Choroid plexus epithelial cell (primary cell): ENCODE data around the gene BRCA2.

ENCODE experiments used
- DNase-seq: peaks from one replicate; pipeline ENCODE4 v3.0.0-alpha.2; 2010; ENCODE audit warnings: low read depth
- H3K4me3 ChIP-seq: 2 replicates; pipeline ENCODE4 v1.5.1; 2011; ENCODE audit warnings: low read depth, mild to moderate bottlenecking, control low read depth, low read length, moderate library complexity
- TF ChIP-seq, protein P1 (sequence below): conservative IDR thresholded peaks from 2 replicates; pipeline ENCODE4 v1.5.1; 2011; ENCODE audit warnings: low read depth, mild to moderate bottlenecking, control low read depth, inconsistent platforms, low read length, moderate library complexity

Gene BRCA2

DNA sequence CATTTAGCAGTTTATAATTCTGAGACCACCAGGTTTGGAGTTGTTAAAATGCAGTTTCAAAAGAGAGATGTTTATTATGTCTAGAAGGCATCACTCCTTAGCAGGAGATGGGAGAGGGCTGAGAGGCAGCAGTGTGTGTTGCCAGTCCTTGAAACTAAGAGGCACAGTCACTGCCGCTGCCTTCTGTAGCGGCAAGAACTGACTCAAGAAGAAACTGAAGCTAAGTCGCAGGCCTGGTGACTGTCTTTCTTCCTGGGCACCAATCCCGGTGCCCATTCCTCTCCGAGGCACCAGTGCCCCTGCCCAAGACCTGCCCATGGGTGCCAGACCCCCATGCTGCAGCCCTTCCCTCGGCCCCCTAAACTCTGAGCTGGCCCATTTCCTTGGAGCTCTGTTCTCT lies 92.5 kb downstream of the BRCA2 start:
- DNase-seq, result no peak

DNA sequence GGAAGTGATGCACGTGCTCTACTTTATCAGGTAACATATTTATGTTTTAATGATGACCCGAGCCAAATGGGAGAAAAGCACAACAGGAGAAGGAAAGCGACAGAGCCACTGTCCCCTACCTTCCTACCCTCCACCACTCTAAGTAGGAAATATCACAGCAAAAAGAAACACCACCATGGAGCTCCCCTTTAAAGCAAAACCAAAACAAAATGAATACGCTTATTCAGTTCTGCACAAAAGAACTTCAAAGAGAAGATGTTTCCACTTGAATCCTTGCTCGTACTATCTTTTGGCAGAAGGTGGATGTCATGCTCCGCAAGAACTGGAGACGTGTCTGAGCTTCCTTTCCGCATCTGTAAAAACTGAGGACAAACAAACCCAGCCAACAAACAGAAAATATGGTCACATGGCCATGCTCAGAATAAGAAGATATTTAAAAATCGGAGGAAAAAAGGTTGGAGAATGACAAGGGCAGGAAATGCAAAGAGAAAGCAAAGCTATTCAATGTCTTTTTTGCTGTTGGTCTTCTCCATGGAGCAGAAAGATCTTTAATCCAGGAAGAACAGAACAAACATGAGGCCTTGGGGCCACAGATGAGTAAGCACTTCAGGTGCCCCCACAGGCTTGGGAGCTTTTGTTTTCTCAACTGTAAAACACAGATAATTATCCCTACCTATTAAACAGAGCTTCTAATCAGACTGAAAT lies 93.1 kb downstream of the BRCA2 start:
- no peak overlapping the region for H3K4me3 ChIP-seq
- DNase-seq, result no peak
- TF ChIP-seq, protein P1, sequence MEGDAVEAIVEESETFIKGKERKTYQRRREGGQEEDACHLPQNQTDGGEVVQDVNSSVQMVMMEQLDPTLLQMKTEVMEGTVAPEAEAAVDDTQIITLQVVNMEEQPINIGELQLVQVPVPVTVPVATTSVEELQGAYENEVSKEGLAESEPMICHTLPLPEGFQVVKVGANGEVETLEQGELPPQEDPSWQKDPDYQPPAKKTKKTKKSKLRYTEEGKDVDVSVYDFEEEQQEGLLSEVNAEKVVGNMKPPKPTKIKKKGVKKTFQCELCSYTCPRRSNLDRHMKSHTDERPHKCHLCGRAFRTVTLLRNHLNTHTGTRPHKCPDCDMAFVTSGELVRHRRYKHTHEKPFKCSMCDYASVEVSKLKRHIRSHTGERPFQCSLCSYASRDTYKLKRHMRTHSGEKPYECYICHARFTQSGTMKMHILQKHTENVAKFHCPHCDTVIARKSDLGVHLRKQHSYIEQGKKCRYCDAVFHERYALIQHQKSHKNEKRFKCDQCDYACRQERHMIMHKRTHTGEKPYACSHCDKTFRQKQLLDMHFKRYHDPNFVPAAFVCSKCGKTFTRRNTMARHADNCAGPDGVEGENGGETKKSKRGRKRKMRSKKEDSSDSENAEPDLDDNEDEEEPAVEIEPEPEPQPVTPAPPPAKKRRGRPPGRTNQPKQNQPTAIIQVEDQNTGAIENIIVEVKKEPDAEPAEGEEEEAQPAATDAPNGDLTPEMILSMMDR, result no peak

More for the DNA sequence above, 92.5 kb downstream of the BRCA2 start:
- TF ChIP-seq, protein P1, result no peak
- no peak overlapping the region for H3K4me3 ChIP-seq

DNA sequence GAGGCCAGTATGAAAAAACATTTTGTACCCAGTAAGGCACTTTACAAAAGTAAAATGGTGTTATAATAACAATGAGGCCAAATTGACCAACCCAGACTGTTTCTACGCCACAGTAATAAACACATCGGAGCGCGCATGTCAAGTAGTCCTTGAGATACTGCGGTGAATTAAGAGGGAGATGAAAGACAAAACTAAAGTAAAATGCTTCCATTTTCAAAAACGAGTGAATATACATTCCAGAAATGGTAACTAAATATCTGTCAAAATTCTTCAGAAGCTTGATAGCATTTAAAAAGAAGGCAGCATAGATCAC lies 93.6 kb downstream of the BRCA2 start:
- DNase-seq, result no peak
- H3K4me3 ChIP-seq, result no peak overlapping the region
- TF ChIP-seq, protein P1, result no peak

DNA sequence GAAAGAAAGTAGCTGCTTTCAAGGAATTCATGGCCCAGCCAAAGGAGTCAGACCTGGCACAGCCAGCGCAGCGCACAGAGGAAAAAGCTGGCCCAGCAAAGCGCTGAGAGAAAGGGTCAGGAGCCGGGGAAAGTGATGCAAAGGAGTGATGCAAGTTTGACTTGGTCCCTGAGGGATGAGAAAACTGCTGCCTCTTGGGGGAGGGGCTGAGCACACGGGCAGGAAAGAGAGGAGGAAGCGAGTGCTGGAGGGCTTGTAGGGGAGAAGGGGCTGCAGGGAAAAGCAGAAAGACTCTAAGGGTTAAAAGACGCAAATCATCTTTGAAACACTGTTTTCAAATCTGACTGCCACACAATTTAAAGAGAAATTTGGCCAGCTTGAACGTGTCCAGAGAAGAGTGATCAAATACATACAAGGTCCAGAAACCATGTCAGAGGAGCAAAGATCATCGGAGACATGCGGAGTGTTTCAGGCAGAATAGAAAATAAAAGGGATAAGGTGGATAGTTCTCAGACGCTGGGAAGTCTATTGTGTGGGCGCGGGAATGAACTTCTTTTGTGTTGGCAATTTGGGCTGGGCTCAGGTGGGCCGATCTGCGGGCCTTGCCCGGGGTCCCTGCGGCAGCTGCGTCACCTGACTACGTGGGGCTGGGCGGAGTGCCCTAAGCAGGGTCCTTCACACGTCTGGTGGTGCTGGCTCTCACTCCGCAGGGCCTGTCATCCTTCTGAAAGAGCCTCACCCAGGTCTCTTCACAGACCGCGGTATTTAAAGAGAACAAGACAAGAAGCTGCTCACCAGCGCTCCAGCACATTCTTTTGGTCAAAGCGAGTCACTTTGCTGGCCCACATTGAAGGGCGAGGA lies 94.5 kb downstream of the BRCA2 start:
- DNase-seq, result peak; percentile 85
- peak overlapping the region; percentile 45 for H3K4me3 ChIP-seq
- TF ChIP-seq, protein P1, result no peak

DNA sequence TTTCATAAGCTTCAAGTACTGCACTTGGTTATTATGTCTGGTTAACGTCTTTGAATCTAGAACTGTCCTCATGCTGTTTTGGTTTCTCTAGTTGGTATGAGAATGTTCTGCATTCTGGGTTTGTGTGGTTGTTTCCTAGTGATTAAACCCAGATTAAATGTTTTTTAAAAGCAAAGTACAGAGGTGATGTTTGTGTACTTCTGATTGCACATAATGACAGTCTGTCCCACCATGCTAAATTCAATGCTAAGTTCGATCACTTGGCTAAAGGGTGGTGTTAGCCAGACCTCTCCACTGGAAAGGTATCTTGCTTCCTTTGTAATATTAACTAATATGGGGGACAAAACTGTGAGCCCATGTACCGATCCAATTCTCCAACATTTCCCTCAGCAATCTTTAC lies 98.0 kb downstream of the BRCA2 start:
- H3K4me3 ChIP-seq, result no peak overlapping the region
- DNase-seq, result no peak
- TF ChIP-seq, protein P1, result no peak

DNA sequence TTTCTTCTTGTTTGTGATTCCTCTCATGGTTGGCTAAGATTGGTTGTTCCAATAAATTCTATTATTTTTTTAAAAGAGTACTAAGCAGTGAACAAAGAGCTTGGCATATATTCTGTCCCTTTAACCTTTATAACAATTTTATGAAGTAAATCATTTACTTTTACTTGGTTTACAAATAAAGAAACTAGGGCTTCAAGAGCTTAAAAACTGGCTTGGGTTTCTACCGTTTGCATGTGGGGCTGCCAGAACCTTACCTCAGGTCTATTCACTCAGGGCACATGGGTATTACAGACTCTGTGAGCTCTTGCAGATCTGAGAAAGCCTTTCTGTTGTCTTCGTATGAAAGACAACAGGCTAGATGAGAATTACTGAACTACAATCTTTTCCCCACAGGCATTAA lies 99.3 kb downstream of the BRCA2 start:
- DNase-seq, result no peak
- no peak overlapping the region for H3K4me3 ChIP-seq
- TF ChIP-seq, protein P1, result no peak
